CD14-positive monocyte (primary cell): ENCODE results near the gene YIF1B. TPM values are rescaled to one million over a fixed set of nuclear protein-coding genes. Genes with fewer than 3 reads are reported as not detected.
A peak's percentile ranks its signal among the peaks of the same experiment; 100 is the strongest.

ENCODE experiments used
- DNase-seq, 3 donors: peaks; one replicate each; pipeline ENCODE4 v3.0.0-alpha.2; 2011 to 2022
- H2AFZ ChIP-seq: 2 replicates; pipeline ENCODE4 v1.6.0; 2012; ENCODE audit warnings: mild to moderate bottlenecking, low read depth, low read length, inconsistent platforms; ENCODE audit not compliant: insufficient read depth, poor library complexity, severe bottlenecking
- H3K27ac ChIP-seq, 2 donors: 1 replicate in 1 of 2; 2 replicates in 1 of 2; pipeline ENCODE4 v1.5.1; 2012 to 2013; ENCODE audit warnings: low read length in 2 of 2, control low read depth in 1 of 2, inconsistent platforms in 1 of 2, low read depth in 1 of 2, mild to moderate bottlenecking in 1 of 2
- H3K27me3 ChIP-seq, 2 donors: one replicate each; pipeline versions ENCODE4 v1.6.0 to v1.6.1; 2011 to 2013; ENCODE audit warnings: low read length in 2 of 2; ENCODE audit not compliant: control insufficient read depth in 2 of 2, insufficient read depth in 2 of 2
- H3K36me3 ChIP-seq, 2 donors: replicated peaks in 1 of 2; 1 replicate in 1 of 2; 2 replicates in 1 of 2; pipeline versions ENCODE4 v1.5.1 to v1.6.1; 2012 to 2013; ENCODE audit warnings: low read length in 2 of 2, control low read depth in 1 of 2, inconsistent platforms in 1 of 2, mild to moderate bottlenecking in 1 of 2; ENCODE audit not compliant: insufficient read depth in 2 of 2, control insufficient read depth in 1 of 2
- H3K4me1 ChIP-seq, 2 donors: 1 replicate in 1 of 2; 2 replicates in 1 of 2; pipeline versions ENCODE4 v1.5.1 to v1.6.1; 2012 to 2013; ENCODE audit warnings: low read length in 2 of 2, control low read depth in 1 of 2, inconsistent platforms in 1 of 2, mild to moderate bottlenecking in 1 of 2, moderate library complexity in 1 of 2; ENCODE audit not compliant: insufficient read depth in 2 of 2, control insufficient read depth in 1 of 2
- H3K4me2 ChIP-seq: replicated peaks from 2 replicates; pipeline ENCODE3; 2012; ENCODE audit warnings: low read length, moderate library complexity, mild to moderate bottlenecking; ENCODE audit not compliant: poor library complexity, severe bottlenecking; ENCODE audit errors: extremely low read depth
- H3K4me3 ChIP-seq, 3 experiments: fragments of 200-600 bp in 1 of 3; sonication (generic) in 1 of 3; replicated peaks in 1 of 3; 1 replicate in 2 of 3; 2 replicates in 1 of 3; pipeline ENCODE4 v1.5.1; 2011 to 2013; ENCODE audit warnings: low read length in 3 of 3, mild to moderate bottlenecking in 3 of 3, control low read depth in 2 of 3, low read depth in 2 of 3, inconsistent platforms in 1 of 3, moderate library complexity in 1 of 3
- H3K79me2 ChIP-seq: 2 replicates; pipeline ENCODE4 v1.6.0; 2012; ENCODE audit warnings: mild to moderate bottlenecking, control low read depth, inconsistent platforms, low read length, moderate library complexity; ENCODE audit not compliant: insufficient read depth
- H3K9ac ChIP-seq: 2 replicates; pipeline ENCODE4 v1.6.0; 2017; ENCODE audit warnings: low read length, mild to moderate bottlenecking; ENCODE audit not compliant: insufficient read depth, poor library complexity, severe bottlenecking
- H3K9me3 ChIP-seq, 2 donors: replicated peaks in 1 of 2; 1 replicate in 1 of 2; 2 replicates in 1 of 2; pipeline versions ENCODE4 v1.5.1 to v1.6.1; 2012 to 2013; ENCODE audit warnings: low read length in 2 of 2, control low read depth in 1 of 2; ENCODE audit not compliant: control insufficient read depth in 1 of 2, insufficient read depth in 1 of 2
- H4K20me1 ChIP-seq: 2 replicates; pipeline ENCODE4 v1.6.0; 2012; ENCODE audit warnings: mild to moderate bottlenecking, low read length, control low read depth, moderate library complexity; ENCODE audit not compliant: insufficient read depth
- H3K27ac Mint-ChIP-seq, 7 donors: one replicate each; pipeline ENCODE4 v1.8.0; 2020; ENCODE audit warnings: mild to moderate bottlenecking in 7 of 7, mixed read lengths in 7 of 7, moderate library complexity in 6 of 7, inconsistent platforms in 2 of 7
- H3K27me3 Mint-ChIP-seq, 3 donors: one replicate each; pipeline ENCODE4 v1.8.0; 2021 to 2022; ENCODE audit warnings: low read depth in 3 of 3, mild to moderate bottlenecking in 3 of 3, mixed read lengths in 3 of 3, moderate library complexity in 3 of 3, inconsistent platforms in 1 of 3
- H3K36me3 Mint-ChIP-seq, 2 donors: one replicate each; pipeline ENCODE4 v1.8.0; 2020; ENCODE audit warnings: mixed read lengths in 2 of 2, inconsistent platforms in 1 of 2, mild to moderate bottlenecking in 1 of 2
- H3K4me1 Mint-ChIP-seq: one replicate; pipeline ENCODE4 v1.8.0; 2020; ENCODE audit warnings: mild to moderate bottlenecking, mixed read lengths
- H3K4me3 Mint-ChIP-seq, 2 donors: one replicate each; pipeline ENCODE4 v1.8.0; 2020; ENCODE audit warnings: mild to moderate bottlenecking in 2 of 2, mixed read lengths in 2 of 2, moderate library complexity in 1 of 2
- H3K9me3 Mint-ChIP-seq, 7 donors: one replicate each; pipeline ENCODE4 v1.8.0; 2020 to 2022; ENCODE audit warnings: mixed read lengths in 7 of 7, mild to moderate bottlenecking in 6 of 7, moderate library complexity in 6 of 7, inconsistent platforms in 2 of 7
- WGBS: methylation state at CpG from one replicate; pipeline ENCODE4 v1.1.5; 2013; ENCODE audit warnings: missing lambda C conversion rate; ENCODE audit not compliant: insufficient coverage; 5-methylcytosine and 5-hydroxymethylcytosine counted together
- intact Hi-C, 2 donors: fragments of 100-400 bp; cut with micrococcal nuclease; formaldehyde crosslinking; loops; one replicate each; pipeline versions ENCODE4 v1.15.0 to v1.15.1; 2023
- polyA plus RNA-seq, 3 donors: library from polyadenylated mRNA; depleted of rRNA in 1 of 3; unstranded in 2 of 3; stranded (reverse) in 1 of 3; fragments of 300-500 nt in 2 of 3; fragments of >200 nt in 1 of 3; fragmentation: Illumina TruSeq in 2 of 3; gene quantifications; 1 replicate in 2 of 3; 2 replicates in 1 of 3; pipeline ENCODE4 v1.2.3, GENCODE V29; 2012 to 2021
- TF ChIP-seq, protein P1 (sequence below): fragments of 200-600 bp; IDR thresholded peaks from one replicate; pipeline ENCODE4 v1.8.0; 2022; ENCODE audit warnings: antibody characterized with exemption, mild to moderate bottlenecking

Gene YIF1B
- polyA plus RNA-seq, 3 donors, result 79.4 to 90.5 (median 86.1) TPM

DNA sequence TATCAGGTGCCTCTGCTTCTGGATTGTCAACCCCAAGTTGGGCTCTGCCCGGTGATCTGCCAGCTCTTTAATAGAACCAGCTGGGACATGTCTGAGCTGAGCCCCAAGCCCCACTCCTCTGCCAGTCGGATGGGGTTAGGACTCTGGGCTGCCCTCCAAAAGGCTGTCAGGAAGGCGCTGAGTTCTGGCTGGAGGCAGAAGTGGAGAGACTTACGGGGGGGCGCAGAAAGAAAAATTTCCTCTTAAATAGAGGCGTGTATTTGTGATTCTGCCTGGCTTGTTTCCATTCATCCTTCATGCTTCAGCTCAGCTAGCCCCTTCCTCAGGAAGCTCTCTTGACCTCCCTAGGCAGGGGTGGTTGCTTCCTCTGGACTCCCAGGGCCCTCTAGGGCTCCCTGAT lies 2.9 kb upstream of the YIF1B start:
- H3K4me2 ChIP-seq, result no peak overlapping the region
- no peak overlapping the region for H3K27ac ChIP-seq
- Mint-ChIP-seq H3K36me3 (peaks cover 5 to 14% of the 10 kb centered on the region in 2 donors), H3K27me3 (peaks cover 0 to 4% (median under 1%) of the 10 kb centered on the region in 3 donors), H3K27ac (peak overlapping the region in 2 of 7 donors; percentile 7 to 72), H3K9me3 (peaks cover 0 to 5% (median 0%) of the 10 kb centered on the region in 7 donors), H3K4me1 (peaks cover 80% of the 10 kb centered on the region), H3K4me3 (peak overlapping the region in 1 of 2 donors; percentile 91)
- no peak overlapping the region for H3K9ac ChIP-seq
- H3K79me2 ChIP-seq, result peaks cover 44% of the 10 kb centered on the region
- intact Hi-C loops, result loop anchor here (5.0 kb wide), 3 partner anchors 54 to 411 kb away; partner anchors contain the start of genes SIPA1L3 (in 2 of the 2), WDR87 (in 2 of the 2), EIF3K (in 1 of the 2) and MAP4K1 (in 1 of the 2)
- H3K4me1 ChIP-seq, result peaks cover 76 to 94% of the 10 kb centered on the region in 2 donors
- H3K4me3 ChIP-seq, result peak overlapping the region in 1 of 3 experiments; percentile 90
- no peak for DNase-seq
- no peaks in the 10 kb centered on the region for H3K9me3 ChIP-seq
- WGBS, result 4% methylated on average over 2 of the region's 6 CpGs
- TF ChIP-seq, protein P1, sequence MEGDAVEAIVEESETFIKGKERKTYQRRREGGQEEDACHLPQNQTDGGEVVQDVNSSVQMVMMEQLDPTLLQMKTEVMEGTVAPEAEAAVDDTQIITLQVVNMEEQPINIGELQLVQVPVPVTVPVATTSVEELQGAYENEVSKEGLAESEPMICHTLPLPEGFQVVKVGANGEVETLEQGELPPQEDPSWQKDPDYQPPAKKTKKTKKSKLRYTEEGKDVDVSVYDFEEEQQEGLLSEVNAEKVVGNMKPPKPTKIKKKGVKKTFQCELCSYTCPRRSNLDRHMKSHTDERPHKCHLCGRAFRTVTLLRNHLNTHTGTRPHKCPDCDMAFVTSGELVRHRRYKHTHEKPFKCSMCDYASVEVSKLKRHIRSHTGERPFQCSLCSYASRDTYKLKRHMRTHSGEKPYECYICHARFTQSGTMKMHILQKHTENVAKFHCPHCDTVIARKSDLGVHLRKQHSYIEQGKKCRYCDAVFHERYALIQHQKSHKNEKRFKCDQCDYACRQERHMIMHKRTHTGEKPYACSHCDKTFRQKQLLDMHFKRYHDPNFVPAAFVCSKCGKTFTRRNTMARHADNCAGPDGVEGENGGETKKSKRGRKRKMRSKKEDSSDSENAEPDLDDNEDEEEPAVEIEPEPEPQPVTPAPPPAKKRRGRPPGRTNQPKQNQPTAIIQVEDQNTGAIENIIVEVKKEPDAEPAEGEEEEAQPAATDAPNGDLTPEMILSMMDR, result no peak
- H4K20me1 ChIP-seq, result peaks cover 19% of the 10 kb centered on the region
- H3K27me3 ChIP-seq, result no peaks in the 10 kb centered on the region
- no peaks in the 10 kb centered on the region for H3K36me3 ChIP-seq
- H2AFZ ChIP-seq, result peak overlapping the region; percentile 96

DNA sequence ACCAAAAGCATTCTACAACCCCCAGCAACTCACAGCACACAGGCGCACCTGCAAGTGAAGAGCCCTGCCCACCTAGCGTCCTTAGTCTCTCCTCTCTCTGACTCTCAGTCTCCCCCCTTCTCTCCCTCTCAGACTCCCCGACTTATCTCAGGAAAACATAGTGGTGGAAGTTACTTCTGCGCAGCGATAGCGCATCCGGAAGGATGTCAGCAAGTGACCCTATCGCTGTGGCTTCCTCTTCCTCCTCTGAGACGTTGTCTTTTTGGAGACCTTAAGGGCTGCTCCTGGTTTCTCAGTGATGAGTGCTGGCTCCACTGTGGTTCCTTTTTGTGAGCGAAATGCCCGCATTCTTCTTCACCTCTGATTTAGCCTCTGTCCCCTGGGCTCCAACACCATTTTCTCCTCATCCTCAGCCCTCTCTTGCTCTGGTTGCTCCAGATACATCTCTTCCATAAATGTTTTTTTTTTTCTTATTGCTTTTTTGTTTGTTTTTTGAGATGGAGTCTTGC lies 1.4 kb upstream of the YIF1B start:
- H3K27me3 ChIP-seq, result no peaks in the 10 kb centered on the region
- peak overlapping the region; percentile 98 for H3K4me2 ChIP-seq
- peak overlapping the region; percentile 86 for H2AFZ ChIP-seq
- H3K36me3 ChIP-seq, result no peaks in the 10 kb centered on the region
- peaks cover 79 to 96% of the 10 kb centered on the region in 2 donors for H3K4me1 ChIP-seq
- H3K9me3 Mint-ChIP-seq, result peaks cover 0 to 5% (median 0%) of the 10 kb centered on the region in 7 donors
- H3K27ac ChIP-seq, result peak overlapping the region; percentile 91 to 92
- TF ChIP-seq, protein P1, result no peak
- peaks cover 0 to 4% (median 3%) of the 10 kb centered on the region in 3 donors for H3K27me3 Mint-ChIP-seq
- peak overlapping the region; percentile 33 to 85 (median 40) for H3K4me3 ChIP-seq
- peaks cover 15% of the 10 kb centered on the region for H4K20me1 ChIP-seq
- 0% methylated on average over 7 of the region's 11 CpGs for WGBS
- intact Hi-C loops, result loop anchor here (2.0 to 5.0 kb wide), 4 partner anchors 18 to 410 kb away; partner anchors contain the start of genes SIPA1L3 (in 2 of the 2), WDR87 (in 2 of the 2), CATSPERG (in 1 of the 2) and EIF3K (in 1 of the 2)
- no peaks in the 10 kb centered on the region for H3K9me3 ChIP-seq
- peaks cover 49% of the 10 kb centered on the region for H3K79me2 ChIP-seq
- H3K9ac ChIP-seq, result peak overlapping the region; percentile 37
- peak overlapping the region; percentile 90 to 98 (median 95) for H3K27ac Mint-ChIP-seq
- H3K4me1 Mint-ChIP-seq, result peaks cover 80% of the 10 kb centered on the region
- peak overlapping the region; percentile 77 to 91 for H3K4me3 Mint-ChIP-seq
- peaks cover 6 to 16% of the 10 kb centered on the region in 2 donors for H3K36me3 Mint-ChIP-seq
- DNase-seq, result peak; percentile 52 to 74 (median 69)
